Stomach (tissue), 9 donors: ENCODE results near the gene MUC12. TPM values are rescaled to one million over a fixed set of nuclear protein-coding genes. Genes with fewer than 3 reads are reported as not detected.

ENCODE experiments used
- DNase-seq, 2 donors: peaks; one replicate each; pipeline versions ENCODE4 v3.0.0 to v3.0.0-alpha.2; 2013 to 2019
- H3K27ac ChIP-seq, 5 donors: fragments of 200-600 bp in 4 of 5; sonication (generic) in 4 of 5; one replicate each; pipeline ENCODE4 v1.5.1; 2013 to 2019; ENCODE audit warnings: mild to moderate bottlenecking in 1 of 5, moderate library complexity in 1 of 5
- H3K27me3 ChIP-seq, 3 donors: fragments of 200-600 bp; sonication (generic); one replicate each; pipeline ENCODE4 v1.5.1; 2017 to 2019; ENCODE audit warnings: mixed run types in 1 of 3
- H3K36me3 ChIP-seq, 4 donors: fragments of 200-600 bp; sonication (generic); 1 replicate in 3 of 4; 2 replicates in 1 of 4; pipeline ENCODE4 v1.5.1; 2016 to 2019
- H3K4me1 ChIP-seq, 4 donors: fragments of 200-600 bp; sonication (generic); one replicate each; pipeline ENCODE4 v1.5.1; 2016 to 2019
- H3K4me3 ChIP-seq, 4 donors: fragments of 200-600 bp; sonication (generic) in 3 of 4; one replicate each; pipeline ENCODE4 v1.5.1; 2016 to 2019; ENCODE audit warnings: mild to moderate bottlenecking in 1 of 4
- H3K9me3 ChIP-seq, 4 donors: fragments of 200-600 bp; sonication (generic); one replicate each; pipeline ENCODE4 v1.5.1; 2016 to 2019
- CTCF ChIP-seq, 7 experiments: fragments of 450-650 bp in 4 of 7; fragments of 200-600 bp in 3 of 7; sonication (generic) in 3 of 7; IDR thresholded peaks; one replicate each; pipeline ENCODE4 v1.5.1; 2016 to 2019; ENCODE audit warnings: antibody characterized with exemption in 7 of 7, control low read depth in 2 of 7, mild to moderate bottlenecking in 1 of 7
- EP300 ChIP-seq: sonication (generic); formaldehyde crosslinking; IDR thresholded peaks from one replicate; pipeline ENCODE4 v1.6.1; 2017; ENCODE audit warnings: antibody characterized with exemption
- POLR2A ChIP-seq, 4 donors: fragments of 450-650 bp; IDR thresholded peaks; one replicate each; pipeline ENCODE4 v1.6.1; 2016; ENCODE audit warnings: antibody characterized with exemption in 4 of 4, control low read depth in 2 of 4, mild to moderate bottlenecking in 1 of 4, moderate library complexity in 1 of 4
- POLR2AphosphoS5 ChIP-seq, 3 donors: sonication (generic); formaldehyde crosslinking; IDR thresholded peaks; one replicate each; pipeline ENCODE4 v1.6.1; 2016; ENCODE audit warnings: antibody characterized with exemption in 3 of 3
- WGBS, 5 donors: extraction: QIAGEN DNeasy Blood & Tissue Kit in 3 of 5; methylation state at CpG; one replicate each; pipeline versions ENCODE4 v1.1.5 to v1.1.7; 2013 to 2018; 5-methylcytosine and 5-hydroxymethylcytosine counted together
- intact Hi-C: fragments of 100-400 bp; cut with DNase I; formaldehyde crosslinking; loops from one replicate; pipeline ENCODE4 v1.15.1; 2023; ENCODE audit warnings: low total_unique reads
- polyA plus RNA-seq, 3 donors: library from polyadenylated mRNA; stranded (reverse); fragments of 200-250 nt; gene quantifications; one replicate each; pipeline ENCODE4 v1.2.3, GENCODE V29; 2013
- total RNA-seq, 5 donors: library from RNA; depleted of rRNA; stranded (reverse); fragments of >200 nt; gene quantifications; one replicate each; pipeline versions ENCODE4 v1.1.0 to v1.2.3, GENCODE V29; 2014 to 2016
- donor health status: healthy with polysubstance abuse.
- donor health status: Bipolar disorder and iron deficiency.
- donor health status: healthy.

MUC12 gene
- total and polyA plus RNA-seq, 8 donors, result under 0.01 to 76.8 (median 1.4) TPM; not detected in 1

- Histone ChIP-seq H3K27ac (no peak overlapping the region), H3K9me3 (no peaks in the 10 kb centered on the region), H3K4me3 (no peak overlapping the region), H3K27me3 (peaks cover 27 to 96% (median 57%) of the 10 kb centered on the region in 3 donors), H3K4me1 (peaks cover 15 to 22% (median 20%) of the 10 kb centered on the region in 4 donors), H3K36me3 (no peaks in the 10 kb centered on the region)
- intact Hi-C loops, result no loop called here
- TF ChIP-seq POLR2A (IDR thresholded peaks at IDR 0.05), result no peak
- TF ChIP-seq EP300, result no peak
- no peak for TF ChIP-seq CTCF (IDR thresholded peaks at IDR 0.05)
- no peak for TF ChIP-seq POLR2AphosphoS5 (IDR thresholded peaks at IDR 0.05)
- WGBS, 5 donors, result 73 to 79% (median 76%) methylated on average over 8 of the region's 8 CpGs
- DNase-seq, result no peak
Measured at GRCh38 chr7:100963874-100964273, 5.5 kb upstream of the MUC12 start.

GRCh38 chr7:100964630-100965029 is 4.7 kb upstream of the MUC12 start:
- Histone ChIP-seq H3K27ac (no peak overlapping the region), H3K36me3 (no peaks in the 10 kb centered on the region), H3K9me3 (no peaks in the 10 kb centered on the region), H3K4me3 (no peak overlapping the region), H3K4me1 (peaks cover 15 to 22% (median 20%) of the 10 kb centered on the region in 4 donors), H3K27me3 (peaks cover 27 to 96% (median 58%) of the 10 kb centered on the region in 3 donors)
- TF ChIP-seq POLR2A (IDR thresholded peaks at IDR 0.05), result no peak
- TF ChIP-seq CTCF (IDR thresholded peaks at IDR 0.05), result no peak
- TF ChIP-seq EP300, result no peak
- TF ChIP-seq POLR2AphosphoS5 (IDR thresholded peaks at IDR 0.05), result no peak
- intact Hi-C loops, result no loop called here
- DNase-seq, result no peak
- WGBS, 5 donors, result 32 to 51% (median 43%) methylated on average over 7 of the region's 7 CpGs

DNA sequence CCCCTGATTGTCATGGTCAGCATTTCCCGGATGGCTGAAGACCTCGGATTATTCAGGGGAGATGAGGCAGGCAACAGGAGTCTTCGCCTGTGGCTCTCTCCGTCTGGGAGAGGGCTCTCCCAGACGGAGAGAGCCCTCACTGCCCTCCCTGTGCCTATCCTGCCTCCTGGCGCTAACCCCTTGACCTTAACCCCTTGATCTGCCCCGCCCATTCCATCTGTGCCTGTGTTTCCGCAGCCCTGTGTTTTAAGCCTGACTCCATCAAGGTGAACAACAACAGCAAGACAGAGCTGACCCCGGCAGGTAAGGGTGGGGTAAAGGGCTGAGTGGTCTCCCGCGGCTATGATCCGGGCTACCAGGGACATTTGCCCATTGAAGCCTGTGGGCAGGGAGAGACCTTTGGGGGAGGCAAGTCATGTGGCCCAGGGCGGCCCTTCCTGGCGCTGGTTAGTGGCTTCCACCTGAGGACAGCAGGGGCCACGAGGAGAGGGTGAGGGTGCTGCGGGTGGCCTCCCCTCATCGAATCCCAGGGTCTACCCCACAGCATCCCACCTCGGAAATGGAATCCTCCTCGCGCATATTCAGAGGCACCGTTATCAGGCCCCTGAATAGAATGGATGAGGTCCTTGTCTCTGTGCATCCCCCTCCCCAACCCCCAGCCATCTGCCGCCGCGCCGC is 4.2 kb upstream of the MUC12 start:
- Histone ChIP-seq H3K36me3 (no peaks in the 10 kb centered on the region), H3K27ac (no peak overlapping the region), H3K4me3 (peak overlapping the region in 2 of 4 donors; percentile 39 to 50), H3K9me3 (no peaks in the 10 kb centered on the region), H3K27me3 (peaks cover 27 to 96% (median 64%) of the 10 kb centered on the region in 3 donors), H3K4me1 (peaks cover 15 to 22% (median 20%) of the 10 kb centered on the region in 4 donors)
- intact Hi-C loops, result no loop called here
- 15 to 26% (median 20%) methylated on average over 23 to 25 of the region's 25 CpGs for WGBS, 5 donors
- DNase-seq, result no peak
- TF ChIP-seq EP300 (no peak), CTCF (IDR thresholded peaks at IDR 0.05) (no peak), POLR2AphosphoS5 (IDR thresholded peaks at IDR 0.05) (no peak), POLR2A (IDR thresholded peaks at IDR 0.05) (no peak)

DNA sequence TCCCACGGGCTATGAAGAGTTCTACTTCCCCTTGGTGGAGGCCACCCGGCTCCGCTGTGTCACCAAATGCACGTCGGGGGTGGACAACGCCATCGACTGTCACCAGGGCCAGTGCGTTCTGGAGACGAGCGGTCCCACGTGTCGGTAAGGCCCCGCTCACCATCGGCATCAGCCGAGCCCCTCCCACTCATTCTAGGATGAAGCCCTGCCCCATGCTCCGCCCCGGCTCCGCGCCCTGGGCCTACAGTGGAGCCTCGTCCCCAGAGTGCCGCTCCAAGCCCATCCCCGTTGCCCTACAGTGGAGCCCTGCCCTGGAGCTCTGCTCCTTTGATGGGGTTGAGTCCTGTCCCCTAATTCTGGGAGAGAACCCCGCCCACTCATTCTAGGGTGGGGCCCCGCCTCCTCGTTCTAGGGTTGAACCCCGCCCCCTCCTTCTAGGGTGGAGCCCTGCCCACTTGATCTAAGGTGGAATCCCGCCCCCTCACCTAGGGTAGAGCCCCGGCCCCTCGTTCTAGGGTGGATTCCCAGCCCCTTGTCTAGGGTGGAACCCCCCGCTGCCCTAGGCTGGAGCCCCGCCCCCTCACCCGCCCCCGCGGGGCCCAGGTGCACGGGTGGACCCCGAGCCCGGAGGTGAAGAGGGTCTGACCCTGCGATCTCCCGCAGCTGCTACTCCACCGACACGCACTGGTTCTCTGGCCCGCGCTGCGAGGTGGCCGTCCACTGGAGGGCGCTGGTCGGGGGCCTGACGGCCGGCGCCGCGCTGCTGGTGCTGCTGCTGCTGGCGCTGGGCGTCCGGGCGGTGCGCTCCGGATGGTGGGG is 3.4 kb upstream of the MUC12 start:
- H3K27ac ChIP-seq, result no peak overlapping the region
- DNase-seq, result peak; percentile 76 to 93
- H3K9me3 ChIP-seq, result no peaks in the 10 kb centered on the region
- WGBS, 5 donors, result 3 to 5% (median 4%) methylated on average over 43 to 58 of the region's 58 CpGs
- H3K4me3 ChIP-seq, result peak overlapping the region; percentile 21 to 50 (median 36)
- TF ChIP-seq POLR2AphosphoS5 (IDR thresholded peaks at IDR 0.05) (no peak), CTCF (IDR thresholded peaks at IDR 0.05) (peak in 4 of 7 experiments; percentile 28 to 74 (median 58)), POLR2A (IDR thresholded peaks at IDR 0.05) (no peak), EP300 (no peak)
- peaks cover 15 to 22% (median 20%) of the 10 kb centered on the region in 4 donors for H3K4me1 ChIP-seq
- H3K27me3 ChIP-seq, result peaks cover 27 to 92% (median 63%) of the 10 kb centered on the region in 3 donors
- H3K36me3 ChIP-seq, result no peaks in the 10 kb centered on the region
- intact Hi-C loops, result no loop called here
